ENCODE data around the gene MICAL2. TPM values are rescaled to one million over a fixed set of nuclear protein-coding genes. Genes with fewer than 3 reads are reported as not detected.
A peak's percentile ranks its signal among the peaks of the same experiment; 100 is the strongest.

MICAL2 gene
- 10 to 100 TPM; 17.0 to 50.7 (median 35.9) TPM for total RNA-seq
- long read RNA-seq, partial matches to known transcripts = 0 of 1 reads
- long read RNA-seq, other reads (novel, unspliced or antisense) = 1 of 1 reads

- Histone ChIP-seq H3K4me1 (peaks cover 0 to 10% (median 4%) of the 10 kb centered on the region in 4 donors), H3K36me3 (no peaks in the 10 kb centered on the region), H3K4me3 (peak within 1 kb of the TSS; percentile 88 to 93 (median 89)), H3K27me3 (no peaks in the 10 kb centered on the region), H3K27ac (peak within 1 kb of the TSS; percentile 75 to 86 (median 82)), H3K9me3 (no peaks in the 10 kb centered on the region)
- DNase-seq = peak; percentile 92 to 94 (median 93)
- WGBS (ENCODE audit: insufficient coverage, low coverage, low lambda C conversion rate, missing lambda C conversion rate) = 17% methylated on average over 3 of the region's 56 CpGs
- intact Hi-C loops (cut with DNase I) = no loop called here
- ATAC-seq = peak; percentile 90 to 96 (median 94)
- TF ChIP-seq CTCF (IDR thresholded peaks at IDR 0.05) = peak in 2 of 4 donors; percentile 7 to 21
- TF ChIP-seq POLR2A (IDR thresholded peaks at IDR 0.05) = peak; percentile 79
Observed at GRCh38 chr11:12110201-12110713, at the start of gene MICAL2. Gene MICAL2, plus strand, starts transcription at chr11:12110590. Its CDS starts 51,566 bp downstream, at chr11:12162156.

DNA sequence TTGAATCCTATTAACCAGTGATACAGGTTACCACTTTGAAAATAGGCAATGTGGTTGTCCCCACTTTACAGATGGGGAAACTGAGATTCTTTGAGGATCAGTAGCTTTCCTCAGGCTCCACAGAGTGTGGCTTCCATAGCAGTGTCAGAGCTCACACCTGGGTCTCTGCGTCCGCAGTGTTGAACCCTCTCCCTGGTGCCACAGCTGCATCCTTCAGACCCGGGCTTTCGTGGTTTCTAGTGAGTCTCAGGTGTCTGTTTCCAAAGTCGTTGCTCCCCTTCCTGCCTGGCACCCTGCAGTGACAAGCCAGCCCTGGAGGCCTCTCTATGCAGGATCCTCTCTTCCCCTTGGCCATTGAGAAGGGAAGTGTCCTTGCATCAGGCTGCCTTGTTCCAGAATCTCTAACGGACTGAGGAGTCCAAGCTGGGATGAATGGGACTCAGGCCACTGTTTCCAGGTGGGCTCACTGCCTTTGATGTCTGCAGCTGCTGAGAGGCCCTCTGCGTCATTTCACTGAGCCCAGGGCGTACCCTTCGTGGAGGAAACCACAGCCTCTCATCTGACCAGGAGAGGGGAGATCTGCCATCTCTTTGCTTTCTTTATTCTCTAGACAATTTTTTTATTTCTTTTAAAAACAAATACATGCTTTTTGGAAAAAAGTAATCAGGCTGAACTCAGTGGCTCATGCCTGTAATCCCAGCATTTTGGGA, 48.4 kb upstream of the MICAL2 start:
- no peak for TF ChIP-seq POLR2A (IDR thresholded peaks at IDR 0.05)
- TF ChIP-seq CTCF (IDR thresholded peaks at IDR 0.05) = no peak
- DNase-seq = peak in 1 of 3 donors; percentile 31

GRCh38 chr11:12063251-12063650, 47.1 kb upstream of the MICAL2 start:
- Histone ChIP-seq H3K4me1 (peaks cover 0 to 20% (median 9%) of the 10 kb centered on the region in 4 donors), H3K27me3 (no peaks in the 10 kb centered on the region), H3K36me3 (no peaks in the 10 kb centered on the region), H3K4me3 (no peak overlapping the region), H3K9me3 (no peaks in the 10 kb centered on the region), H3K27ac (no peak overlapping the region)
- WGBS (ENCODE audit: insufficient coverage, low coverage, low lambda C conversion rate, missing lambda C conversion rate) = 100% methylated on average over 2 of the region's 2 CpGs
- ATAC-seq (no peak), DNase-seq (no peak)
- TF ChIP-seq CTCF (IDR thresholded peaks at IDR 0.05) (no peak), POLR2A (IDR thresholded peaks at IDR 0.05) (no peak)
- intact Hi-C loops (cut with DNase I) = no loop called here

More for the DNA sequence above, 48.4 kb upstream of the MICAL2 start:
- H3K4me1 ChIP-seq = peaks cover 0 to 12% (median 6%) of the 10 kb centered on the region in 4 donors
- no peak overlapping the region for H3K27ac ChIP-seq
- WGBS (ENCODE audit: insufficient coverage, low coverage, low lambda C conversion rate, missing lambda C conversion rate) = 61% methylated on average over 4 of the region's 9 CpGs
- intact Hi-C loops (cut with DNase I) = no loop called here
- ATAC-seq = no peak
- no peaks in the 10 kb centered on the region for H3K27me3 ChIP-seq
- no peak overlapping the region for H3K4me3 ChIP-seq
- H3K9me3 ChIP-seq = no peaks in the 10 kb centered on the region
- H3K36me3 ChIP-seq = no peaks in the 10 kb centered on the region

GRCh38 chr11:12064136-12064953, 46.0 kb upstream of the MICAL2 start:
- no peak overlapping the region for H3K27ac ChIP-seq
- WGBS (ENCODE audit: insufficient coverage, low coverage, low lambda C conversion rate, missing lambda C conversion rate) = 66% methylated on average over 6 of the region's 7 CpGs
- DNase-seq (no peak), ATAC-seq (no peak)
- H3K4me3 ChIP-seq = no peak overlapping the region
- H3K9me3 ChIP-seq = no peaks in the 10 kb centered on the region
- no peaks in the 10 kb centered on the region for H3K36me3 ChIP-seq
- no peaks in the 10 kb centered on the region for H3K27me3 ChIP-seq
- H3K4me1 ChIP-seq = peaks cover 0 to 20% (median 9%) of the 10 kb centered on the region in 4 donors
- TF ChIP-seq POLR2A (IDR thresholded peaks at IDR 0.05) (no peak), CTCF (IDR thresholded peaks at IDR 0.05) (no peak)
- intact Hi-C loops (cut with DNase I) = no loop called here
